HepG2 (cell line): Measurements from ENCODE around the gene KANSL1L. TPM values are rescaled to one million over a fixed set of nuclear protein-coding genes. Genes with fewer than 3 reads are reported as not detected.

Experiments
- ARID2 ChIP-seq: sonication (generic); formaldehyde crosslinking; IDR thresholded peaks from 2 replicates; pipeline ENCODE4 v1.8.1; 2022; ENCODE audit warnings: mild to moderate bottlenecking, missing genetic modification reagents, borderline replicate concordance
- CAMTA2 ChIP-seq: sonication (generic); formaldehyde crosslinking; IDR thresholded peaks from 2 replicates; pipeline ENCODE4 v1.4.0; 2020; ENCODE audit warnings: mild to moderate bottlenecking, missing genetic modification reagents, borderline replicate concordance
- CBX2 ChIP-seq, 2 experiments: fragments of 200-600 bp in 1 of 2; sonication (generic); formaldehyde crosslinking in 1 of 2; IDR thresholded peaks; 2 replicates each; pipeline versions ENCODE4 v1.7.0 to v1.8.1; 2018 to 2022; ENCODE audit warnings: low read depth in 2 of 2, low read length in 1 of 2, mild to moderate bottlenecking in 1 of 2, missing genetic modification reagents in 1 of 2
- CEBPG ChIP-seq: IDR thresholded peaks from 2 replicates; pipeline ENCODE4 v1.6.1; 2016
- HOXA7 ChIP-seq: sonication (generic); formaldehyde crosslinking; IDR thresholded peaks from 2 replicates; pipeline ENCODE4 v1.8.1; 2022; ENCODE audit warnings: mild to moderate bottlenecking, missing genetic modification reagents, moderate library complexity
- MED1 ChIP-seq: sonication (generic); formaldehyde crosslinking; IDR thresholded peaks from 2 replicates; pipeline ENCODE4 v1.4.0; 2020; ENCODE audit warnings: missing genetic modification reagents
- MZF1 ChIP-seq: sonication (generic); formaldehyde crosslinking; IDR thresholded peaks from 2 replicates; pipeline ENCODE4 v1.8.1; 2023; ENCODE audit warnings: mild to moderate bottlenecking, missing genetic modification reagents, borderline replicate concordance
- PITX1 ChIP-seq: sonication (generic); formaldehyde crosslinking; IDR thresholded peaks from 2 replicates; pipeline ENCODE4 v1.5.1; 2020; ENCODE audit warnings: mild to moderate bottlenecking, missing genetic modification reagents
- POLR2A ChIP-seq, 2 experiments: IDR thresholded peaks; 2 replicates each; pipeline ENCODE4 v1.6.1; 2011; ENCODE audit warnings: low read depth in 2 of 2, low read length in 2 of 2, mild to moderate bottlenecking in 1 of 2, moderate library complexity in 1 of 2; ENCODE audit not compliant: insufficient read depth in 1 of 2
- SP4 ChIP-seq: sonication (generic); formaldehyde crosslinking; IDR thresholded peaks from 2 replicates; pipeline ENCODE4 v1.8.1; 2023; ENCODE audit warnings: mild to moderate bottlenecking, missing genetic modification reagents
- XRCC5 ChIP-seq: fragments of 200-400 bp; formaldehyde crosslinking; optimal IDR thresholded peaks from 2 replicates; pipeline ENCODE3; 2017; ENCODE audit warnings: mild to moderate bottlenecking, low read length
- ZEB1 ChIP-seq: IDR thresholded peaks from 2 replicates; pipeline ENCODE4 v1.6.1; 2012; ENCODE audit warnings: mild to moderate bottlenecking, low read depth, inconsistent platforms; ENCODE audit not compliant: insufficient replicate concordance
- ZNF12 ChIP-seq: sonication (generic); formaldehyde crosslinking; IDR thresholded peaks from 2 replicates; pipeline ENCODE4 v1.5.0; 2020; ENCODE audit warnings: missing genetic modification reagents
- ZNF17 ChIP-seq: sonication (generic); formaldehyde crosslinking; IDR thresholded peaks from 2 replicates; pipeline ENCODE4 v1.5.0; 2020; ENCODE audit warnings: mild to moderate bottlenecking, missing genetic modification reagents
- ZNF24 ChIP-seq: fragments of 450-650 bp; IDR thresholded peaks from 2 replicates; pipeline ENCODE4 v1.6.1; 2017; ENCODE audit warnings: antibody characterized with exemption, mild to moderate bottlenecking
- ZNF451 ChIP-seq: sonication (generic); formaldehyde crosslinking; IDR thresholded peaks from 2 replicates; pipeline ENCODE4 v1.5.0; 2020; ENCODE audit warnings: mild to moderate bottlenecking, missing genetic modification reagents
- ZNF563 ChIP-seq: sonication (generic); formaldehyde crosslinking; IDR thresholded peaks from 2 replicates; pipeline ENCODE4 v1.8.0; 2022; ENCODE audit warnings: mild to moderate bottlenecking, moderate library complexity, missing genetic modification reagents
- ZNF570 ChIP-seq: sonication (generic); formaldehyde crosslinking; IDR thresholded peaks from 2 replicates; pipeline ENCODE4 v1.4.0; 2020; ENCODE audit warnings: mild to moderate bottlenecking, missing genetic modification reagents, borderline replicate concordance
- ZNF619 ChIP-seq: sonication (generic); formaldehyde crosslinking; IDR thresholded peaks from 2 replicates; pipeline ENCODE4 v1.4.0; 2020; ENCODE audit warnings: mild to moderate bottlenecking, missing genetic modification reagents
- ZNF713 ChIP-seq: sonication (generic); formaldehyde crosslinking; IDR thresholded peaks from 2 replicates; pipeline ENCODE4 v1.4.0; 2020; ENCODE audit warnings: mild to moderate bottlenecking, missing genetic modification reagents
- ZNF816 ChIP-seq: sonication (generic); formaldehyde crosslinking; IDR thresholded peaks from 2 replicates; pipeline ENCODE4 v1.8.0; 2022; ENCODE audit warnings: missing genetic modification reagents, mild to moderate bottlenecking, borderline replicate concordance
- polyA plus RNA-seq, 8 experiments: library from polyadenylated mRNA; depleted of rRNA in 3 of 8; stranded (reverse) in 7 of 8; unstranded in 1 of 8; fragments of >200 nt; fragmentation: Illumina TruSeq in 4 of 8; extraction: Trizol in 4 of 8; gene quantifications; 2 replicates each; pipeline versions ENCODE4 v1.2.1 to v1.2.3, GENCODE V29; 2011 to 2016; ENCODE audit warnings: low read depth in 4 of 8, missing spikeins in 1 of 8, mixed read lengths in 1 of 8; ENCODE audit not compliant: insufficient read depth in 1 of 8
- total RNA-seq, 5 experiments: library from RNA; depleted of rRNA; stranded (reverse); fragments of >200 nt; fragmentation: Illumina TruSeq; extraction: Trizol; gene quantifications; 2 replicates each; pipeline ENCODE4 v1.2.3, GENCODE V29; 2016; ENCODE audit warnings: low read depth in 1 of 5
- TF ChIP-seq, protein P1 (sequence below): sonication (generic); formaldehyde crosslinking; IDR thresholded peaks from 2 replicates; pipeline ENCODE4 v1.4.0; 2020; ENCODE audit warnings: missing genetic modification reagents, borderline replicate concordance
- TF ChIP-seq, protein P2 (sequence below): sonication (generic); formaldehyde crosslinking; IDR thresholded peaks from 2 replicates; pipeline ENCODE4 v1.5.1; 2020; ENCODE audit warnings: mild to moderate bottlenecking, missing genetic modification reagents, borderline replicate concordance
- TF ChIP-seq, protein P3 (sequence below): sonication (generic); formaldehyde crosslinking; IDR thresholded peaks from 2 replicates; pipeline ENCODE4 v1.4.0; 2020; ENCODE audit warnings: missing genetic modification reagents, mild to moderate bottlenecking, borderline replicate concordance
- TF ChIP-seq, protein P4 (sequence below): sonication (generic); formaldehyde crosslinking; IDR thresholded peaks from 2 replicates; pipeline ENCODE4 v1.5.1; 2020; ENCODE audit warnings: missing genetic modification reagents, mild to moderate bottlenecking, borderline replicate concordance

The KANSL1L gene
- total and polyA plus RNA-seq, 2 of the 13 experiments (the other 11 are each of a cell fraction or from before 2014, with no cell fraction given) = 5.4 to 10.3 TPM

DNA sequence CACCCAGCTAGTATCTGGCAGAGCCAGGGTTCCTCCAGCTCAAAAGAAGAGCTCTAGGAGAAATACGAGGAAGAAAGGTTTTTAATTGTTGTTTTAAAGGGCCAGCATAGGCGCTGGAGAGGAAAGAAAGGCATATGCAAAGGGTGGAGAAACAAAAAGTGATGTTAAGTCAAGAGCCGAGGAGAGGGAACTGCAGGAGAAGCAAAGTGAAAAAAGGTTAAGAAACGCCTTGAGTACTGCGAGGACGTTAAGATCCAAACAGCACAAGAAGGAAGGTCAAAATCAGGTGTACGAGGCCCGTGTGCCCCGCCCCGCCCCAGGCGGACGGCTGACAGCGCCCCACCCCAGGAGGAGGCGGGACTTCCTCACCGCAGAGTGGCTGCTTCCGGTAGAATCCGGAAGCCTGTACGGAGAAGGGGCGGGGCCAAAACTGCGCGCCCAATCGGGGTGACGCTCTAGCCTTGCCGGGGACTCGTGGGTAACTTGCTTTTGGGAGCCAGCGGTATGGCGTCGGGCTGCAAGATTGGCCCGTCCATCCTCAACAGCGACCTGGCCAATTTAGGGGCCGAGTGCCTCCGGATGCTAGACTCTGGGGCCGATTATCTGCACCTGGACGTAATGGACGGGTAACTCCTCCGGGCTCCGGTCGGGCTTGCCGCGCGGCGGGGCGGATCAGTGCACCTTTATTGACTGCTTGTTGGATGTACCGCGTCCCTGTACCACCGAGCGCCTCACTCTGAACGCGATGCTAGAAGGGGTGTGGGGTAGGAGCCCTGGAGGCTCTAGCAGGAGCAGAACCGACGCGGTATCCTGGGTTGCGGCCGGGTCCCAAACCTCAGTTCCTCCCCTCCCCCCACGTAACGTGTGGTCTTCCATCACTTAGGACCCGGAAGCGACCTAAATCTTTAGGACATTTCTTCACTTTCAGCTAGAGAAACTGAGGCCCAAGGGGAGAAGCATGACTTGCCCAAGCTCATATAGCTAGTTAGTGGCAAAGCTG is 168.8 kb downstream of the KANSL1L start, which contains the start of gene RPE (continued):
- TF ChIP-seq, protein P1, sequence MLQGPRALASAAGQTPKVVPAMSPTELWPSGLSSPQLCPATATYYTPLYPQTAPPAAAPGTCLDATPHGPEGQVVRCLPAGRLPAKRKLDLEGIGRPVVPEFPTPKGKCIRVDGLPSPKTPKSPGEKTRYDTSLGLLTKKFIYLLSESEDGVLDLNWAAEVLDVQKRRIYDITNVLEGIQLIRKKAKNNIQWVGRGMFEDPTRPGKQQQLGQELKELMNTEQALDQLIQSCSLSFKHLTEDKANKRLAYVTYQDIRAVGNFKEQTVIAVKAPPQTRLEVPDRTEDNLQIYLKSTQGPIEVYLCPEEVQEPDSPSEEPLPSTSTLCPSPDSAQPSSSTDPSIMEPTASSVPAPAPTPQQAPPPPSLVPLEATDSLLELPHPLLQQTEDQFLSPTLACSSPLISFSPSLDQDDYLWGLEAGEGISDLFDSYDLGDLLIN = no peak; the same call in 1 of the 2 replicates
- TF ChIP-seq POLR2A (IDR thresholded peaks at IDR 0.05; ENCODE audit: insufficient read depth in 1 of 2, low read depth in 2 of 2, low read length in 2 of 2) = peak; percentile 77 to 92
- peak; percentile 77 for TF ChIP-seq PITX1 (CRISPR knock-in tag)
- no peak for TF ChIP-seq ZNF17 (CRISPR knock-in tag)
- no peak for TF ChIP-seq ZNF570
- TF ChIP-seq SP4 (CRISPR knock-in tag) = peak; percentile 84
- no peak for TF ChIP-seq ZNF816 (CRISPR knock-in tag)
- TF ChIP-seq ZNF12 (CRISPR knock-in tag) = peak; percentile 48; the same call in 1 of the 2 replicates
- TF ChIP-seq HOXA7 (CRISPR knock-in tag) = no peak
- peak; percentile 92 for TF ChIP-seq ZNF451 (CRISPR knock-in tag)
- TF ChIP-seq, protein P2, sequence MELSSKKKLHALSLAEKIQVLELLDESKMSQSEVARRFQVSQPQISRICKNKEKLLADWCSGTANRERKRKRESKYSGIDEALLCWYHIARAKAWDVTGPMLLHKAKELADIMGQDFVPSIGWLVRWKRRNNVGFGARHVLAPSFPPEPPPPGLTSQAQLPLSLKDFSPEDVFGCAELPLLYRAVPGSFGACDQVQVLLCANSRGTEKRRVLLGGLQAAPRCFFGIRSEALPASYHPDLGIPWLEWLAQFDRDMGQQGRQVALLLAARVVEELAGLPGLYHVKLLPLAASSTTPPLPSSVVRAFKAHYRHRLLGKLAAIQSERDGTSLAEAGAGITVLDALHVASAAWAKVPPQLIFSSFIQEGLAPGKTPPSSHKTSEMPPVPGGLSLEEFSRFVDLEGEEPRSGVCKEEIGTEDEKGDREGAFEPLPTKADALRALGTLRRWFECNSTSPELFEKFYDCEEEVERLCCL (CRISPR knock-in tag) = peak; percentile 71; the same call in 1 of the 2 replicates
- TF ChIP-seq, protein P3, sequence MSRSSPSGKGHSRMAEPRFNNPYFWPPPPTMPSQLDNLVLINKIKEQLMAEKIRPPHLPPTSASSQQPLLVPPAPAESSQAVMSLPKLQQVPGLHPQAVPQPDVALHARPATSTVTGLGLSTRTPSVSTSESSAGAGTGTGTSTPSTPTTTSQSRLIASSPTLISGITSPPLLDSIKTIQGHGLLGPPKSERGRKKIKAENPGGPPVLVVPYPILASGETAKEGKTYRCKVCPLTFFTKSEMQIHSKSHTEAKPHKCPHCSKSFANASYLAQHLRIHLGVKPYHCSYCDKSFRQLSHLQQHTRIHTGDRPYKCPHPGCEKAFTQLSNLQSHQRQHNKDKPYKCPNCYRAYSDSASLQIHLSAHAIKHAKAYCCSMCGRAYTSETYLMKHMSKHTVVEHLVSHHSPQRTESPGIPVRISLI (CRISPR knock-in tag) = no peak
- no peak for TF ChIP-seq ZNF713
- 0 out of 2 replicates have a peak, but pooled peaks have one; percentile 69 for TF ChIP-seq ARID2 (CRISPR knock-in tag)
- no peak; the same call in 1 of the 2 replicates for TF ChIP-seq CEBPG
- TF ChIP-seq CBX2 (IDR thresholded peaks at IDR 0.05; ENCODE audit: low read depth, low read length) = no peak
- TF ChIP-seq CBX2 (CRISPR knock-in tag; IDR thresholded peaks at IDR 0.05; ENCODE audit: low read depth) = no peak; the same call in 1 of the 2 replicates
- TF ChIP-seq MZF1 (CRISPR knock-in tag) = 0 out of 2 replicates have a peak, but pooled peaks have one; percentile 27
- peak; percentile 14; the same call in 1 of the 2 replicates for TF ChIP-seq MED1
- peak; percentile 64; the same call in 1 of the 2 replicates for TF ChIP-seq ZNF563 (CRISPR knock-in tag)
- peak; percentile 32; the same call in 1 of the 2 replicates for TF ChIP-seq ZNF619 (CRISPR knock-in tag)
- TF ChIP-seq ZEB1 = no peak
- TF ChIP-seq XRCC5 = peak; percentile 65
- TF ChIP-seq CAMTA2 = no peak
- no peak for TF ChIP-seq ZNF24
- TF ChIP-seq, protein P4, sequence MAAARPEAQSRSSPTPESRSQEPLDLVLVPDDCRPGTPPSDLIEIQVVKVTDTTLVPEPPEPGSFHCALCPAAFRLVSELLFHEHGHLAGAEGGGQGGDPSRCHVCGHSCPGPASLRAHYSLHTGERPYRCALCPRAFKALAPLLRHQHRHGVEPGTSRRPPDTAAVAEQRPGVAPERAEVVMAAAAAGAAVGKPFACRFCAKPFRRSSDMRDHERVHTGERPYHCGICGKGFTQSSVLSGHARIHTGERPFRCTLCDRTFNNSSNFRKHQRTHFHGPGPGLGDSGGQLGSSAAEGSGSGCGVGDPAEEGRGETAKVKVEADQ (CRISPR knock-in tag) = no peak; the same call in 1 of the 2 replicates
